HepG2 (cell line): ENCODE measurements around the gene CEACAM21.

Experiments
- CBX5 ChIP-seq: sonication (generic); formaldehyde crosslinking; IDR thresholded peaks from 2 replicates; pipeline ENCODE4 v1.4.0; 2020; ENCODE audit warnings: missing genetic modification reagents, borderline replicate concordance
- EZH2 ChIP-seq: conservative IDR thresholded peaks from 2 replicates; pipeline ENCODE4 v1.6.1; 2012; ENCODE audit warnings: mild to moderate bottlenecking, low read depth, low read length, moderate library complexity
- FOXK2 ChIP-seq: fragments of 450-650 bp; IDR thresholded peaks from 2 replicates; pipeline ENCODE4 v1.6.1; 2016
- HCFC1 ChIP-seq: fragments of 150-350 bp; IDR thresholded peaks from 2 replicates; pipeline ENCODE4 v1.6.1; 2014; ENCODE audit warnings: low read depth, low read length
- KDM5B ChIP-seq: sonication (generic); formaldehyde crosslinking; IDR thresholded peaks from 2 replicates; pipeline ENCODE4 v1.4.0; 2020; ENCODE audit warnings: missing genetic modification reagents, mild to moderate bottlenecking, borderline replicate concordance
- MXI1 ChIP-seq: IDR thresholded peaks from 3 replicates; pipeline ENCODE4 v1.6.1; 2012; ENCODE audit warnings: low read depth, low read length, inconsistent platforms, borderline replicate concordance
- NFIC ChIP-seq: IDR thresholded peaks from 2 replicates; pipeline ENCODE4 v1.6.1; 2012; ENCODE audit warnings: mild to moderate bottlenecking, low read length, inconsistent platforms
- TCF7L2 ChIP-seq: IDR thresholded peaks from 2 replicates; pipeline ENCODE4 v1.6.1; 2011; ENCODE audit warnings: mild to moderate bottlenecking, low read depth, low read length, moderate library complexity
- XBP1 ChIP-seq: sonication (generic); formaldehyde crosslinking; IDR thresholded peaks from 2 replicates; pipeline ENCODE4 v1.5.0; 2020; ENCODE audit warnings: missing genetic modification reagents
- ZFP36L2 ChIP-seq: sonication (generic); formaldehyde crosslinking; IDR thresholded peaks from 2 replicates; pipeline ENCODE4 v1.4.0; 2020; ENCODE audit warnings: missing genetic modification reagents
- ZNF572 ChIP-seq: sonication (generic); formaldehyde crosslinking; IDR thresholded peaks from 2 replicates; pipeline ENCODE4 v1.5.1; 2020; ENCODE audit warnings: mild to moderate bottlenecking, missing genetic modification reagents
- TF ChIP-seq, protein P1 (sequence below): sonication (generic); formaldehyde crosslinking; IDR thresholded peaks from 2 replicates; pipeline ENCODE4 v1.4.0; 2020; ENCODE audit warnings: missing genetic modification reagents
- TF ChIP-seq, protein P2 (sequence below): sonication (generic); formaldehyde crosslinking; IDR thresholded peaks from 2 replicates; pipeline ENCODE4 v1.4.0; 2020; ENCODE audit warnings: missing genetic modification reagents

DNA sequence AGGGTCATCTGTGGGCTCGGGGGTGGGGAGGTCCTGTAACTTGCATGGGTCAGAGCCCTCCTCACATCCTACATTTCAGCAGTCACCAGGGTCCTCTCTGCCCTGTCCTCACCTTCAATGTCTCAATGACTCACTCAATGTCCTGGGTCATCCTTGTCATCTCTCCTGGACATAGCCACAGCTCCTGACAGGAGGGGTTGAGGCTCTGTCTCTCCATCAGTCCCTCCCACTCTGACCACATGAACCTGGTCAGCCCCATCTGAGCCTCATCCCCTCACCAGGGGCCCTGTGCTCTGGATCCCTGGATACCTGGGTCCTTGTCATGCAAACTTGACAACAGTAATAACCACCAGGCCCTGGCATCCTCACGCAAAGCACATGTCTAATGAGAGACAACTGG, 13.4 kb downstream of the CEACAM21 start:
- no peak for TF ChIP-seq ZFP36L2 (CRISPR knock-in tag)
- TF ChIP-seq HCFC1 = no peak
- TF ChIP-seq TCF7L2 = no peak
- no peak for TF ChIP-seq CBX5 (CRISPR knock-in tag)
- TF ChIP-seq, protein P1, sequence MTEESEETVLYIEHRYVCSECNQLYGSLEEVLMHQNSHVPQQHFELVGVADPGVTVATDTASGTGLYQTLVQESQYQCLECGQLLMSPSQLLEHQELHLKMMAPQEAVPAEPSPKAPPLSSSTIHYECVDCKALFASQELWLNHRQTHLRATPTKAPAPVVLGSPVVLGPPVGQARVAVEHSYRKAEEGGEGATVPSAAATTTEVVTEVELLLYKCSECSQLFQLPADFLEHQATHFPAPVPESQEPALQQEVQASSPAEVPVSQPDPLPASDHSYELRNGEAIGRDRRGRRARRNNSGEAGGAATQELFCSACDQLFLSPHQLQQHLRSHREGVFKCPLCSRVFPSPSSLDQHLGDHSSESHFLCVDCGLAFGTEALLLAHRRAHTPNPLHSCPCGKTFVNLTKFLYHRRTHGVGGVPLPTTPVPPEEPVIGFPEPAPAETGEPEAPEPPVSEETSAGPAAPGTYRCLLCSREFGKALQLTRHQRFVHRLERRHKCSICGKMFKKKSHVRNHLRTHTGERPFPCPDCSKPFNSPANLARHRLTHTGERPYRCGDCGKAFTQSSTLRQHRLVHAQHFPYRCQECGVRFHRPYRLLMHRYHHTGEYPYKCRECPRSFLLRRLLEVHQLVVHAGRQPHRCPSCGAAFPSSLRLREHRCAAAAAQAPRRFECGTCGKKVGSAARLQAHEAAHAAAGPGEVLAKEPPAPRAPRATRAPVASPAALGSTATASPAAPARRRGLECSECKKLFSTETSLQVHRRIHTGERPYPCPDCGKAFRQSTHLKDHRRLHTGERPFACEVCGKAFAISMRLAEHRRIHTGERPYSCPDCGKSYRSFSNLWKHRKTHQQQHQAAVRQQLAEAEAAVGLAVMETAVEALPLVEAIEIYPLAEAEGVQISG = no peak
- TF ChIP-seq ZNF572 (CRISPR knock-in tag) = no peak
- no peak for TF ChIP-seq XBP1 (CRISPR knock-in tag)
- no peak for TF ChIP-seq NFIC
- TF ChIP-seq MXI1 = no peak
- TF ChIP-seq FOXK2 = no peak
- TF ChIP-seq EZH2 = no peak
- TF ChIP-seq KDM5B (CRISPR knock-in tag) = no peak
- TF ChIP-seq, protein P2, sequence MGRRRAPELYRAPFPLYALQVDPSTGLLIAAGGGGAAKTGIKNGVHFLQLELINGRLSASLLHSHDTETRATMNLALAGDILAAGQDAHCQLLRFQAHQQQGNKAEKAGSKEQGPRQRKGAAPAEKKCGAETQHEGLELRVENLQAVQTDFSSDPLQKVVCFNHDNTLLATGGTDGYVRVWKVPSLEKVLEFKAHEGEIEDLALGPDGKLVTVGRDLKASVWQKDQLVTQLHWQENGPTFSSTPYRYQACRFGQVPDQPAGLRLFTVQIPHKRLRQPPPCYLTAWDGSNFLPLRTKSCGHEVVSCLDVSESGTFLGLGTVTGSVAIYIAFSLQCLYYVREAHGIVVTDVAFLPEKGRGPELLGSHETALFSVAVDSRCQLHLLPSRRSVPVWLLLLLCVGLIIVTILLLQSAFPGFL (CRISPR knock-in tag) = no peak
